ENCODE results near the gene MPST. TPM values are rescaled to one million over a fixed set of nuclear protein-coding genes. Genes with fewer than 3 reads are reported as not detected.
A peak's percentile ranks its signal among the peaks of the same experiment; 100 is the strongest.

The MPST gene
- total RNA-seq, 4 donors from 2014 or later: 99.0 to 171 (median 143) TPM

- TF ChIP-seq POLR2AphosphoS5 (IDR thresholded peaks at IDR 0.05) (no peak), POLR2A (IDR thresholded peaks at IDR 0.05) (no peak), EP300 (IDR thresholded peaks at IDR 0.05) (no peak), CTCF (IDR thresholded peaks at IDR 0.05) (no peak)
- DNase-seq (ENCODE audit: low spot score in 2 of 2): no peak
- WGBS: 76% methylated on average over 5 of the region's 10 CpGs
Measured at GRCh38 chr22:37025500-37026070, 6.0 kb downstream of the MPST start.

GRCh38 chr22:37026325-37026724 is 6.8 kb downstream of the MPST start:
- Histone ChIP-seq H3K4me1 (peaks cover 19% of the 10 kb centered on the region), H3K27me3 (no peaks in the 10 kb centered on the region), H3K9me3 (no peaks in the 10 kb centered on the region), H3K36me3 (peaks cover 64% of the 10 kb centered on the region), H3K4me3 (no peak overlapping the region), H3K27ac (no peak overlapping the region)
- DNase-seq (ENCODE audit: low spot score in 2 of 2): no peak
- TF ChIP-seq CTCF (IDR thresholded peaks at IDR 0.05) (no peak), POLR2AphosphoS5 (IDR thresholded peaks at IDR 0.05) (no peak), EP300 (IDR thresholded peaks at IDR 0.05) (no peak), POLR2A (IDR thresholded peaks at IDR 0.05) (no peak)
- WGBS: 82% methylated on average over 5 of the region's 5 CpGs

More at GRCh38 chr22:37025500-37026070, 6.0 kb downstream of the MPST start:
- Histone ChIP-seq H3K27ac (peak overlapping the region; percentile 1), H3K9me3 (no peaks in the 10 kb centered on the region), H3K4me3 (no peak overlapping the region), H3K4me1 (peaks cover 26% of the 10 kb centered on the region), H3K36me3 (peaks cover 60% of the 10 kb centered on the region), H3K27me3 (no peaks in the 10 kb centered on the region)

GRCh38 chr22:37027556-37027955 is 8.0 kb downstream of the MPST start:
- H3K4me1 ChIP-seq: peaks cover 17% of the 10 kb centered on the region
- peaks cover 64% of the 10 kb centered on the region for H3K36me3 ChIP-seq
- no peak for TF ChIP-seq POLR2AphosphoS5 (IDR thresholded peaks at IDR 0.05)
- no peak for TF ChIP-seq CTCF (IDR thresholded peaks at IDR 0.05)
- TF ChIP-seq EP300 (IDR thresholded peaks at IDR 0.05): no peak
- no peak for TF ChIP-seq POLR2A (IDR thresholded peaks at IDR 0.05)

GRCh38 chr22:37028692-37029674 is 9.4 kb downstream of the MPST start:
- WGBS: 89% methylated on average over 22 of the region's 22 CpGs
- Histone ChIP-seq H3K36me3 (peaks cover 64% of the 10 kb centered on the region), H3K27ac (no peak overlapping the region), H3K4me1 (peaks cover 19% of the 10 kb centered on the region), H3K27me3 (no peaks in the 10 kb centered on the region), H3K9me3 (no peaks in the 10 kb centered on the region), H3K4me3 (no peak overlapping the region)
- TF ChIP-seq EP300 (IDR thresholded peaks at IDR 0.05) (no peak), POLR2AphosphoS5 (IDR thresholded peaks at IDR 0.05) (no peak), CTCF (IDR thresholded peaks at IDR 0.05) (no peak), POLR2A (IDR thresholded peaks at IDR 0.05) (no peak)
- DNase-seq (ENCODE audit: low spot score in 2 of 2): no peak

More at GRCh38 chr22:37027556-37027955, 8.0 kb downstream of the MPST start:
- no peak overlapping the region for H3K27ac ChIP-seq
- no peak for DNase-seq (ENCODE audit: low spot score in 2 of 2)
- H3K4me3 ChIP-seq: no peak overlapping the region
- no peaks in the 10 kb centered on the region for H3K27me3 ChIP-seq
- 91% methylated on average over 7 of the region's 7 CpGs for WGBS
- H3K9me3 ChIP-seq: no peaks in the 10 kb centered on the region

Data from suprapubic skin (tissue), 4 donors.